HG03095 (cell line): ENCODE results near the gene CD7.

Experiments used
- ATAC-seq: cut with Tn5 transposase; IDR thresholded peaks from one replicate; pipeline ENCODE4 v1.9.1; 2021; ENCODE audit warnings: moderate library complexity; ENCODE audit not compliant: unreplicated experiment

The CD7 gene

DNA sequence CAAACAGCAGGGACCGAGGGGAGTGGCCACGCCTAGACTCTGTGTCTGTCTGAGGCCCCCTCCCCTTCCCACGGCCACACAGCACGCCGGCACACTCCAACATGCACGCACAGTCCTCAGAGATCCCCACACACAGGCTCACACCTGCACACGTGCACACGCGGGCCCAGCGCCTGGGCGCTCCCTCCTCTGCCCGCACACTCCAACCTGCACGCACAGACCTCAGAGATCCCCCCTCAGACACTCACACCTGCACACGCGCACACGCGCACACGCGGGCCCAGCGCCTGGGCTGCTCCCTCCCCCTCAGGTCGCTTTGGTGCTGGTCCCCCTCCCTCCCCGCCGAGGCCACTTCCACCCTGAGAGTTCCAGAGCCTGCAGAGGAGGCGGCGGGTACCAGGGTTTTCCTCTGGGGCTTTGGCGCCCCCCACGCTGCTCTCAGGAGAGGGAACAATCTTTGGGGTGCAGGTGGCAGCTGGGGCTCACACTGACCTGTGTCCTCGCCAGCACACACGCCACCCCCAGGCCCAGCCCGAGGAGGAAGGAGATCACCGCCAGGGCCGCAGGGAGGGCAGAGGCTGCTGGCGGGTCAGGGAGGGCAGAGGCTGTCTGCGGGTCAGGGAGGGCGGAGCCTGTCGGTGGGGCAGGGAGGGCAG lies 1.6 kb downstream of the CD7 start:
- ATAC-seq = no peak

GRCh38 chr17:82314727-82315605 lies 2.4 kb downstream of the CD7 start:
- ATAC-seq = no peak

DNA sequence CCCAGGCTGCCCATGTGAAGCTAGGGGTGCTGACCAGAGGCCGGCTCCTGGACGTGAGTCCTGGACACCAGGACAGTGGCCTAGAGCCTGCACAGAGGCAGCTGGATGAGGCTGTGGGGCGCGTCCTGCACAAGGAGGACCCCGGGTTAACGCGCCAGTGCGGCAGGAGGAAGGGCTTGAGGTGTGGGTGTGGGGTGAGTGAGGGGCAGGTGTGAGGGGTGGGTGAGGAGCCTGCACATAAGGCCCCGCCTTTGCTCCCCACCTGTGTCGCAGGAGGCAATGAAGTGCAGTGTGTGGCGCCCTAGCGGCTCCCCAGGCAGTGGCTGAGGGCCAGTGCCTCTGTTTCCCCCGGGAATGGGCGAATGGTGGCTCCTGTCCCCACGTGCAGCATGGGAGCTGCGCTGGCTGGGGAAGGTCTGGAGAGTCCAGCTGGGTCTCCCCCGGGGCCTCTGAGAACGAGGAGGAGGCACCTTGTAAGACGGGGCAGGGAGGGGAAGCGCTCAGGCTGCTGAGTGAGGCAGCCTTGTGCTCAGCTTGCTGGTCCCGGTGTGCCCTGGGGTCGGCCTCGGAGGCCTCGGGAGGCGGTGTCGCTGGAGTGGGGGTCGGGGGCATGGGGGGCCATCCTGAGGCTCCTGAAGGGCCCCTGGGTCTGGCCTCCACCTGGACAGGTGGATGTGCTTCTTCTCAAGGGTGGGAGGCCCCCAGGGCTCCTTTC lies 3.2 kb downstream of the CD7 start:
- no peak for ATAC-seq

- no peak for ATAC-seq
These were observed 4.0 kb downstream of the CD7 start for GRCh38 chr17:82313195-82314011.

DNA sequence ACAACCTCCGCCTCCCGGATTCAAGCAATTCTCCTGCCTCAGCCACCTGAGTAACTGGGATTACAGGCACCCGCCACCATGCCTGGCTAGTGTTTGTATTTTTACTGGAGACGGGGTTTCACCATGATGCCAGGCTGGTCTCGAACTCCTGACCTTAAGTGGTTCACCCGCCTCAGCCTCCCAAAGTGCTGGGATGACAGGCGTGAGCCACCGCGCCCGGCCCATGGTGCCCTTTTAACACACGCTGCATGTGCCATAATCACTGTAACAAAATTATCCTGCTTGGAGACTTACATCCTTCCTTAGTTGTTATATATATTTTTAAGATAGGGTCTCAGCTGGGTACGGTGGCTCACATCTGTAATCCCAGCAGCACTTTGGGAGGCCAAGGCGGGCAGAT lies 5.4 kb downstream of the CD7 start:
- no peak for ATAC-seq

GRCh38 chr17:82310877-82311276 lies 6.5 kb downstream of the CD7 start:
- ATAC-seq = no peak

- no peak for ATAC-seq
These were observed 7.5 kb downstream of the CD7 start for GRCh38 chr17:82309656-82310570.

DNA sequence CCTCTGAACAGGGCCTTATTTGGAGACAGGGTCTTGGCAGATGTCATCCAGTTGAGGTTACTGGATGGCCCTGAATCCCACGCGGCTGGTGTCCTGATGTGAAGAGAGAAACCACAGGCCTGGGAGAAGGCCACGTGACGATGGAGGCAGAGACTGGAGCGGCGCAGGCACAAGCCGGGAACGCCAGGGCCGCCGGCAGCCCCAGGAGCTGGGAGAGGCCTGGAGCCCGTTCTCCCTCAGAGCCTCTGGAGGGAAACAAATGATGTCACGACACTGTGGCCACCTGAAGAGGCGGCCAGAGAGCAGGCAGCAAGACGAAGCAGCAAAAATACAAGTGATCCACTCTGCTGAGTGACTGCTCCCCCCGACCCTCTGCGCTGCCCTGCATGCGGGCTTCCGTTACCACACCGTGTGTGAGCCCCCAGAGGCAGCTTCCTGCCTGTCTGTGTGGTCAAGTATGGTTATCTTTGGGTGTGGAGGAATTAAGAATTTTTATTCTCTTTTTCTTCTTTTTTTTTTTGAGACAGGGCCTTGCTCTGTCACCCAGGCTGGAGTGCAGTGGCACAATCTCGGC lies 11.6 kb downstream of the CD7 start:
- no peak for ATAC-seq

GRCh38 chr17:82304826-82305726 lies 12.3 kb downstream of the CD7 start:
- ATAC-seq = no peak

- no peak for ATAC-seq
These were observed 13.2 kb downstream of the CD7 start for GRCh38 chr17:82303944-82304808.

GRCh38 chr17:82302991-82303943 lies 14.1 kb downstream of the CD7 start:
- no peak for ATAC-seq

GRCh38 chr17:82302568-82302963 lies 14.8 kb downstream of the CD7 start:
- no peak for ATAC-seq

DNA sequence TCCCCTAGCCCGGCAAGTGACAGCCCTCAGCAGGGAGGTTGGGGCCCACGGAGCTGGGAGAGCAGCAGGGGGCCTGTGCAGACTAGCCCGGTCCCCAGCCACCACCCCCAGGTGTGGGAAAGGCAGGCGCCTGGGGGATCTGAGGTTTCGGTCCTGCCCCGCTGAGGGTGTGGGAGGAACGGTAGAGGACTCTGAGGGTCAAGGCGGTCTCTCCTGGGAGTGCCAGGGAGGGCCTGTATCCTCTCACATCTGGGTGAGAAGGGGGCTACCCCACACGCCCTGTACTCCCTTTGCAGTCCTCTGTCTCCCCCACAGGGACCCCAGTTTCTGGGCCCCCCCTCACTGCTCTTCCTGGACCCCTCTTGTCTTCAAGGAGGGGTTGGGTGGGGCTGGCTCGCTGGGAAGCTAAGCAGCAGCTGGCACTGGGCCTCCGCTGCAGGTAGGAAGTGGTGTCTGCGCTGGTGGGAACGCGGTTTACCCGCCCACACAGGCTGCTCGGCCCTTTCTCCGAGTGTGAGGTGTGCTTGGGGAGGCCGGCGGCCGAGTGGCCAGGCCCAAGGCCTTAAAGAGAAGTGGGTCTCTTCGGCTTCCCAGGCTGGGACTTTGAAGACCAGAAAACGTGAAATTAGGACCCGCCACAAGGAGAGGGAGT lies 15.4 kb downstream of the CD7 start:
- no peak for ATAC-seq

GRCh38 chr17:82301300-82301915 lies 16.0 kb downstream of the CD7 start:
- no peak for ATAC-seq

DNA sequence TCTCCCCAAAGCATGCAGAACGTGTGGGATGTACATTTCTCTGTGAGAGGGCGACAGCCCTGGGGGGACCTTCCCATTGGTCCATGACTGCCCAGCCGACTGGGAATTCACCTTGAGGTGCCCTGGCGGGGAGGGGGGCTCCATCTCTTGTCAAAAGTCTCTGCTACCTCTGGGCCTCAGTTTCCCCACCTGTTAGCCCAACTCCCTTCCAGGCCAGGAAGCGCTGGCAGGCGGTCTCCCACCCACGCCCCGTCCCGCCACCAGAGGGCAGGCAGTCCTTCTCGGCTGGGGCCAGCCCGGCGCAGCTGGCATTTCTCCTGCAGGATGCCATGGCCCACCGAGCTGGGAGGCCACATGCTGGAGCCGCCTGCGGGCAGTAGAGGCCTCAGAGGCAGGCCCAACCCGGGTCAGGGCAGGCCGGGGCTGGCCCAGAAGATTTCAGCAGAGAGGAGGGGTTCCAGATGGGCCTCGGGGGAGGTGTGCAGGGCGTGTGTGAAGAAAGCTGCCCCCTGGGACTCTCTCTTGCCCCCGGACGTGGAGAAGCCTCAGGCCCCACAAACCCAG lies 16.6 kb downstream of the CD7 start:
- ATAC-seq = no peak
